KOPT-K1 (cell line): ENCODE measurements around the gene BCL2L11.

Experiments used
- H3K27ac ChIP-seq: fragments of 200-600 bp; sonication (generic); 2 replicates; pipeline ENCODE4 v1.5.1; 2016; ENCODE audit warnings: antibody characterized with exemption, mild to moderate bottlenecking, low read depth, low read length; ENCODE audit not compliant: poor library complexity, severe bottlenecking
- H3K36me3 ChIP-seq: fragments of 200-600 bp; sonication (generic); 2 replicates; pipeline ENCODE4 v1.5.1; 2017; ENCODE audit warnings: antibody characterized with exemption, mild to moderate bottlenecking, low read length, moderate library complexity; ENCODE audit not compliant: insufficient read depth
- H3K9me3 ChIP-seq: fragments of 200-600 bp; sonication (generic); 2 replicates; pipeline ENCODE4 v1.5.1; 2017; ENCODE audit warnings: antibody characterized with exemption, low read length, mild to moderate bottlenecking; ENCODE audit not compliant: insufficient read depth, poor library complexity, severe bottlenecking

Gene BCL2L11

DNA sequence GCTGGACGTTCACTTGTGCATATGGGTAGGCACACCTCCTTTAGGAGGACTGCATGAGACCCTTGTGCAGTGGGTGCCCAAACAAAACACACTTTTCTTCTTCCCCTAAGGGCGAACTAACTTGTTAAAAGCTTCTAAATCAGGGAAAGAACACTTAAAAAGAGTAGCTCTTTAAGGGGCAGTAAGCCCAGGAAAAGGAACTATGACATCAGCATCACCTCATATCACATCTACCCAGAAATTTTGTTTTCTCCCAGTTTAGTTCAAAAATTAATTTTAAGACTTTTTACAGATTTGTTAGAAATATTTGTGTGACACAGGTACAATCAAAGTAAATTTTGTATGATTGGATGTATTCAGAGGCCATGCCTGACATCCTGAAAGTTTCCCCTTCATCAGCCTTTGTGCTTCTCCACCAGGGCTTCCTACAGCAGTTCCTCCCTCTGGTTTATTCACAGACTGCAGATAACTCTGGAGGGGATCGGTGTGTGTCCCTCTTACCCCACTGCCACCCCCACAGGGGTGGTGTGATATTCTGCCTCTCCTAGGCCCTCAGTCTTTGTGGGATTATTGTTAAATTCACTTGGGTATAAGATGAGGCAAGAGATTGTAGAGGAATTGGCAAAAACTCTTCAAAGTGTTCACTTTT is 27.6 kb downstream of the BCL2L11 start:
- H3K27ac ChIP-seq: no peak overlapping the region
- H3K9me3 ChIP-seq: no peaks in the 10 kb centered on the region
- H3K36me3 ChIP-seq: peaks cover 13% of the 10 kb centered on the region

- H3K27ac ChIP-seq: no peak overlapping the region
- H3K36me3 ChIP-seq: peaks cover 13% of the 10 kb centered on the region
Observed at GRCh38 chr2:111148925-111149324, 28.2 kb downstream of the BCL2L11 start.

DNA sequence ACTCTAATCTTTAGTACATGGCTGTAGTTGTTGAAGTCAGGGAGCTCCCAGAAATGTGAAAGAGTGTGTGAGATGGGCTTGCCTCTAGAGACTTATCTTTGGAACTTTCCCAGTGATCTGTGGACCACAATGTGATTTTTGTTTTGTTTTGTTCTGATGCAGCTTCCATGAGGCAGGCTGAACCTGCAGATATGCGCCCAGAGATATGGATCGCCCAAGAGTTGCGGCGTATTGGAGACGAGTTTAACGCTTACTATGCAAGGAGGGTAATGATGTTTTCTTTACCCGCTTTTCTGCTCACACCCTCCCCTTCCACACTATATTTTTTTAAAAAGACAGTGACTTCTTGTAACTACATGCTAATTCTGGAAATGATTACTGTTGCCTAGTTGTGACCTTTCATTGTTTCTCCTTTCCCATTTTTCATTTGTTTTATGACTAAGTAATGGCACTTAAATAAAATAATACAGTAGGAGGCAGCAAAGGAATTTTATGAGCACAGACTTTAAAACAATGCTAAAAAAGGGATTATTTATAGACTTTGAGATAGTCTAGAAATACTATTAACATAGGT is 29.3 kb downstream of the BCL2L11 start:
- H3K36me3 ChIP-seq: peaks cover 13% of the 10 kb centered on the region
- H3K27ac ChIP-seq: no peak overlapping the region
- H3K9me3 ChIP-seq: no peaks in the 10 kb centered on the region

More at GRCh38 chr2:111148925-111149324, 28.2 kb downstream of the BCL2L11 start:
- no peaks in the 10 kb centered on the region for H3K9me3 ChIP-seq

- peaks cover 13% of the 10 kb centered on the region for H3K36me3 ChIP-seq
- no peak overlapping the region for H3K27ac ChIP-seq
- no peaks in the 10 kb centered on the region for H3K9me3 ChIP-seq
Observed at GRCh38 chr2:111154758-111155157, 34.0 kb downstream of the BCL2L11 start.

GRCh38 chr2:111155610-111156009 is 34.9 kb downstream of the BCL2L11 start:
- Histone ChIP-seq H3K27ac (no peak overlapping the region), H3K36me3 (peaks cover 18% of the 10 kb centered on the region)

DNA sequence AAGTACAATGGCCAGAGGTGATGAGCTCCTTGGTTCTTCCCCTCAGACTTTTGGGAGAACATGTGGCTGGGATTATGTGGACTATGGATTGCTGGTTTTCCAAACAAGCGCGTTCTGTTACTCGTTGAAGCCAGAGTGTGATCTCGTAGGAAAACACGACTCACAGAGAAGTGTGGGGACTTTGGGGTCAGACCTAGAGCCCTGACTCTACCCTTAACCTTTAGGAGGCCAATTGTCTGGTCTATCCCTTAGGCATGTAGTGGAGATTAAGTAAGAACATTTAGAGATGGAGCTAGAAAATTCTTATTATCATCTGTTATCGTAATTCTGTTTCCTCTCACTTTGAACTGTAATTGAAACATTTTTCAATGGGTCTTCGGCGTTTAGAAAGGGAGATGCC is 35.8 kb downstream of the BCL2L11 start:
- no peaks in the 10 kb centered on the region for H3K9me3 ChIP-seq
- H3K36me3 ChIP-seq: peaks cover 17% of the 10 kb centered on the region
- no peak overlapping the region for H3K27ac ChIP-seq

More at GRCh38 chr2:111155610-111156009, 34.9 kb downstream of the BCL2L11 start:
- H3K9me3 ChIP-seq: no peaks in the 10 kb centered on the region

- Histone ChIP-seq H3K9me3 (no peaks in the 10 kb centered on the region), H3K36me3 (peaks cover 11% of the 10 kb centered on the region), H3K27ac (peak overlapping the region; percentile 17)
Observed at GRCh38 chr2:111157071-111157661, 36.5 kb downstream of the BCL2L11 start.

DNA sequence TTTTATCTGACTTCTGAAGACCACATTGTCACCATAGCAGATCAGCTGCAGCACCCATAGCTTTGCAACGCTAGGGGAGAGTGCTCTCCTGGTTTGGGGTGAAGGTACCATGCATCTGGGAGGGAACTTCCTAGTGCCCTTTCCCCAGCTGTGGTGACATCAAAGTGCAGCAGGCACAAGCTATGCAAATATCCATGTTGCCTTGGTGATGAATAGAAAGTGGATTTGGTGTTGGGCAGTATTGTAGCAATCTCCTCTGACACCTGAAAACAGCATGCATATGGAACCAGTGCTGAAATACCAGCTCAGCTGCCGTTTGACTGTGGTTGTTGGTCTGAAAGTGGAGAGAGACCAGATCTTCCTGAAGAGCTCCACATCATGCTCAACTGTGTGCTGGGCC is 37.1 kb downstream of the BCL2L11 start:
- H3K36me3 ChIP-seq: peaks cover 5% of the 10 kb centered on the region; the same call in 1 of the 2 replicates
- H3K9me3 ChIP-seq: no peaks in the 10 kb centered on the region
- no peak overlapping the region for H3K27ac ChIP-seq

- H3K36me3 ChIP-seq: peaks cover 17% of the 10 kb centered on the region
- H3K9me3 ChIP-seq: no peaks in the 10 kb centered on the region
- H3K27ac ChIP-seq: no peak overlapping the region
Observed at GRCh38 chr2:111159641-111160040, 38.9 kb downstream of the BCL2L11 start.

GRCh38 chr2:111160758-111161157 is 40.0 kb downstream of the BCL2L11 start:
- Histone ChIP-seq H3K9me3 (no peaks in the 10 kb centered on the region), H3K36me3 (peaks cover 25% of the 10 kb centered on the region), H3K27ac (no peak overlapping the region)

DNA sequence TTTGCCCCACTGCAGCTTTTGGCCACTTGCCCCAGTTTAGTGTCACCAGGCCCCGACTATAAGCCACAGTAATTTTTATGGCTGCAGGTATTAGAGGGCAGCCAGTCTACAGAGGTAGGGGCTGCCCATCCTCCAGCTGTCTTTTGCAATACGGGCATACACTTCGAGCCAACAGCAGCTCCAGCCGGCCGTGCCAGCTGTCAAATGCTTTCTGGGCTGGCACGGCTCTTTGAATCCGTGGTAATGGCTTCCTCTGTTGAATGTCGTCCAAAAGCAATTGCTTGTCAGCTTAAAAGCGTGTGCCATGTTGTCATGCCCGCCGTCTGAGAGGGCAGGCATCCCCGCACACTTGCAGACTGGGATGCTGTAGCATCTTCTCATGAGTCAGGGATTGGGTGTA is 41.3 kb downstream of the BCL2L11 start:
- peaks cover 32% of the 10 kb centered on the region for H3K36me3 ChIP-seq
- H3K27ac ChIP-seq: no peak overlapping the region
- H3K9me3 ChIP-seq: no peaks in the 10 kb centered on the region

- H3K9me3 ChIP-seq: no peaks in the 10 kb centered on the region
- H3K36me3 ChIP-seq: peaks cover 32% of the 10 kb centered on the region
- no peak overlapping the region for H3K27ac ChIP-seq
Observed at GRCh38 chr2:111162718-111163331, 42.1 kb downstream of the BCL2L11 start.

DNA sequence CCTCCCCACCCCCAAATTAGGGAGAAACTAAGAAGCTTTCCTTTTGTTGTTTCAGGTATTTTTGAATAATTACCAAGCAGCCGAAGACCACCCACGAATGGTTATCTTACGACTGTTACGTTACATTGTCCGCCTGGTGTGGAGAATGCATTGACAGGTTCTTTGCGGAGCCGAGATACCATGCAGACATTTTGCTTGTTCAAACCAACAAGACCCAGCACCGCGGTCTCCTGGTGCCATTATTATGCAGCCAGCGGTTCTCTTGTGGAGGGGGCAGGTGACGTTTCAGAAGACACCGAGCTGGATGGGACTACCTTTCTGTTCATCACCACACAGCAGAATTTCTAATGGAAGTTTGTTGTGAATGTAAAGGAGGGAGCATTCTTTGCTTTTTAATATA is 43.4 kb downstream of the BCL2L11 start:
- no peak overlapping the region for H3K27ac ChIP-seq
- H3K9me3 ChIP-seq: no peaks in the 10 kb centered on the region
- peaks cover 32% of the 10 kb centered on the region for H3K36me3 ChIP-seq

GRCh38 chr2:111165084-111165483 is 44.4 kb downstream of the BCL2L11 start:
- Histone ChIP-seq H3K9me3 (no peaks in the 10 kb centered on the region), H3K27ac (no peak overlapping the region), H3K36me3 (peaks cover 30% of the 10 kb centered on the region)

GRCh38 chr2:111166115-111166514 is 45.4 kb downstream of the BCL2L11 start:
- H3K27ac ChIP-seq: no peak overlapping the region
- H3K9me3 ChIP-seq: no peaks in the 10 kb centered on the region
- peaks cover 27% of the 10 kb centered on the region for H3K36me3 ChIP-seq
